Measurements from ENCODE around the gene DLGAP5. TPM values are rescaled to one million over a fixed set of nuclear protein-coding genes. Genes with fewer than 3 reads are reported as not detected.

DLGAP5 gene
- total RNA-seq, 4 donors from 2014 or later = 0.19 to 1.8 (median 1.2) TPM

DNA sequence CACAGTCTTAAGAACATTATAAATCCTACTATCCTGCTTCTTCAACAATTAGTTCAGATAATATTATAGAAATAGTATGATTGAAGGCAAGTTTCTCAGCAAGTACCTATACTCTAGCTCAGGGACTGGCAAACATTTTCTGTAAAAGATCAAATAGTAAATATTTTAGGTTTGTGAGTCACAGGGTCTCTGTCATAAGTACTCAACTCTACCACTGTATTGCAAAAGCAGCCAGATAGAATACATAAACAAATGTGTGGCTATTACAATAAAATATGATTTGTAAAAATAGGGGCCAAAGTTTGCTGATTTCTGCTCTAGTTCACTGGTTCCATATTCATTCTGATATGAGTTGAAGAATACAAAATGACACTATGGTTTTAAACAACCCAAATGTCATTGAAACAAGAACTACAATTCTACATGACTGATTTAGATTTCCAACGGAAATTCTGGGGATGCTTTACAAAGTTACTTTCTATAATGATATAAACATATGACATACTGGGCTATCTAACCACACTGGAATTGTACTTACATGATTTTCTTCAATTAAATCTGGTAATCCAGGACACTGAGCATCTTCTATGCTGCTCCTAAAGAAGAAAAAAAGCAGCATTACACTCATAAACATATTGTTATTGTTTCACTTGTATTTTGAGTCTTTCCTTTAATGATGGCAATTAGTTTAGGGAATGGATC lies 39.2 kb downstream of the DLGAP5 start:
- no peak for TF ChIP-seq CTCF (IDR thresholded peaks at IDR 0.05; ENCODE audit: low read depth)

GRCh38 chr14:55151601-55152000 lies 39.8 kb downstream of the DLGAP5 start:
- no peak for TF ChIP-seq CTCF (IDR thresholded peaks at IDR 0.05; ENCODE audit: low read depth)

GRCh38 chr14:55146425-55146824 lies 45.0 kb downstream of the DLGAP5 start:
- TF ChIP-seq CTCF (IDR thresholded peaks at IDR 0.05; ENCODE audit: low read depth) = no peak

DNA sequence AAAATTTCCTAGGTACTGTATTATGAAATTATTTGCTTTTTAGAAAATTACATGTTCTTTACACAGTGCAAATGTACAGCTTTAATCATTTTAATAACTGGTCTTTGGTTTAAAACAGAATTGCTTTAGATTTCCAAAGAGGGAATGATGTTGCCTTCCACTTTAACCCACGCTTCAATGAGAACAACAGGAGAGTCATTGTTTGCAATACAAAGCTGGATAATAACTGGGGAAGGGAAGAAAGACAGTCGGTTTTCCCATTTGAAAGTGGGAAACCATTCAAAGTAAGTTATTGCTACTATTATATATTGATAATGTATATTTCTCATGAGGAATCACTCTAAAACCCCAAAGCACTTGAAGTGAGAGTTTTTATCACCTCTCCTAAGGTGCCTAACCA lies 48.9 kb downstream of the DLGAP5 start:
- no peak for TF ChIP-seq CTCF (IDR thresholded peaks at IDR 0.05; ENCODE audit: low read depth)

DNA sequence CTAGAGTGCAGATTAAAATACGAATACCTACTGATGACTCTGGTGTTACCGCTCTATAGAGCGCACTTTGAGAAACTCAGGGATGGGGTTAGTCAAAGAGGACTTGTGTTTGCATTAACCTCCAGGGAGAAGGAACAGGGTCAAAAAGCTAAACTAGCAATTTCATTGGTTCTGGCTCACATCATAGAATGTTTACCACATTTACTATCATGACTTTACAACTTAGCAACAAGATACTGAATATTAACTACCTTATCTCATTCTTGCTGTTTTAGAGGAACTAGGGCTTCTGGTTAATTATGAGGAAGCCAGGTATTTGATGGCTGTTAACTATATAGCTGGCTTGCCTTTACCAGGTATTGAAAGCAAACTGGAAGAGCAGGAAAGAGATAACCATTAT lies 49.6 kb downstream of the DLGAP5 start:
- TF ChIP-seq CTCF (IDR thresholded peaks at IDR 0.05; ENCODE audit: low read depth) = no peak

DNA sequence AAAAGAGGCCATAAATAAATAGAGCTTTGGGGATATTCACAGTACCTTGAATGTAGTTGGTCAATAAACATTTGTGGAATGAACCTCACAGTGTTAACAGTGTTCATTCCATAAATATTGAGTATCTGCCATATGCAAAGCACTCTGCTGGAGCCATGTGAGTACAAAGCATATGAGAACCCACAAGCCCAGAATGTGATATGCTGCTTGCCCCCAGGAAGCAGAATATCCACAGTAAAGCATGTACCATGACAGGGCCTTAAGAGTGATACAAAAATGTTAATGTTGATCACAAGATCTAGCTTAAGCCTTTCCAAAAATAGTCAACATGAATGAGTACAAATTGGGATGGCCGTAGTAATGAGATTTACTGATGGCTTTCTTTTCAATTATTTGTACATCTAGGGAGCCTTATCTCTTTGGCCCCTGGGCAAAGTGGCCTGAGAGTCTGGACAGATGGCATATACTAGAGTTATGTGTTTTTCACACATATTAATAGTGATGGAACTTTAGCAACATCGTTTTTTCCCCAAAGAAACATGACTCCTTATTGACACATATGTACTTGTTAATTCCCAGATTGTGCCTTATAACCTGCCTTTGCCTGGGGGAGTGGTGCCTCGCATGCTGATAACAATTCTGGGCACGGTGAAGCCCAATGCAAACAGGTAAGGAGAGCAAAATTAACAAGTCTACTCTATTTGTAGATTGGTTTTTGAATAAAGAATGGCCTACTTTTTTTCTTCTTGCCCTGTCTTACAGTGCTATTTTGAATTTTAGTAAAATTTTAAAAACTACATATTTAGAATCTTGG lies 51.5 kb downstream of the DLGAP5 start:
- no peak for TF ChIP-seq CTCF (IDR thresholded peaks at IDR 0.05; ENCODE audit: low read depth)

DNA sequence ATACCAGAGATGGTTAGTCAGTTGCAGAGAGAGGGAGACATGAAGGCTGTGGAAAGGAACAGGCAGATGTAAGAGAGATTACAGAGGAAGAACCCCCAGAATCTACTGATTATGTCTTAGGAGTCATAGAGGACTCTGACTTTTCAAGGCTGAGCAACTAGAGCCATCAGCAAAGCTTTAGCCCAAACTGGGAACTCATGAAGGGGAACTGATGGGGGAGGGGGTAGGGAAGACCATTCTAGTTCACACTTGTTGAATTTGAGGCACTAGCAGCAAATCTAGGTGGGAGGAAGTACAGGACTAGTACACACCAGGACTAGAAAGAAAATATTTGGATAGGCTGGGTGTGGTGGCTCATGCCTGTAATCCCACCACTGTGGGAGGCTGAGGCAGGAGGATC lies 52.2 kb downstream of the DLGAP5 start:
- no peak for TF ChIP-seq CTCF (IDR thresholded peaks at IDR 0.05; ENCODE audit: low read depth)
